Kidney (tissue), 14 donors: ENCODE results near the gene SEC31A. TPM values are rescaled to one million over a fixed set of nuclear protein-coding genes. Genes with fewer than 3 reads are reported as not detected.

Experiments used
- DNase-seq, 5 donors: peaks; one replicate each; pipeline ENCODE4 v3.0.0-alpha.2; 2013 to 2020
- FAIRE-seq: peaks from 2 replicates; lab custom pipeline; 2012; peaks lifted over from hg19 to GRCh38; lab: Jason Lieb, UNC
- H3K27ac ChIP-seq, 2 donors: one replicate each; pipeline ENCODE4 v1.7.0; 2013; ENCODE audit warnings: low read depth in 2 of 2, low read length in 2 of 2, inconsistent platforms in 1 of 2
- H3K27me3 ChIP-seq: one replicate; pipeline ENCODE4 v1.7.1; 2013; ENCODE audit warnings: low read length, inconsistent platforms; ENCODE audit not compliant: control insufficient read depth, insufficient read depth
- H3K36me3 ChIP-seq, 3 donors: one replicate each; pipeline versions ENCODE4 v1.7.0 to v1.7.1; 2013; ENCODE audit warnings: low read length in 3 of 3, control low read depth in 1 of 3, inconsistent platforms in 1 of 3; ENCODE audit not compliant: insufficient read depth in 3 of 3, control insufficient read depth in 2 of 3
- H3K4me1 ChIP-seq, 3 donors: one replicate each; pipeline versions ENCODE4 v1.7.0 to v1.7.1; 2013; ENCODE audit warnings: low read length in 3 of 3, inconsistent platforms in 1 of 3, low read depth in 1 of 3; ENCODE audit not compliant: control insufficient read depth in 2 of 3, insufficient read depth in 2 of 3
- H3K4me3 ChIP-seq, 3 donors: one replicate each; pipeline versions ENCODE4 v1.7.0 to v1.8.1; 2013; ENCODE audit warnings: low read length in 3 of 3, control low read depth in 1 of 3, inconsistent platforms in 1 of 3
- H3K9ac ChIP-seq, 3 donors: one replicate each; pipeline versions ENCODE4 v1.7.0 to v1.7.1; 2013; ENCODE audit warnings: low read length in 3 of 3, control low read depth in 1 of 3, inconsistent platforms in 1 of 3
- H3K9me3 ChIP-seq, 3 donors: one replicate each; pipeline versions ENCODE4 v1.7.0 to v1.7.1; 2013; ENCODE audit warnings: low read length in 3 of 3, control low read depth in 1 of 3, inconsistent platforms in 1 of 3; ENCODE audit not compliant: control insufficient read depth in 2 of 3, insufficient read depth in 1 of 3
- CTCF ChIP-seq: IDR thresholded peaks from 3 replicates; pipeline ENCODE4 v1.5.1; 2012; ENCODE audit warnings: mild to moderate bottlenecking, moderate library complexity, borderline replicate concordance; ENCODE audit not compliant: insufficient read depth; ENCODE audit errors: extremely low read depth
- intact Hi-C: fragments of 100-400 bp; cut with DNase I; formaldehyde crosslinking; loops from one replicate; pipeline ENCODE4 v1.11.1; 2022
- polyA plus RNA-seq: library from polyadenylated mRNA; stranded (reverse); fragments of 350-450 nt; fragmentation: Illumina TruSeq; extraction: RNeasy Lipid Tissue Mini Kit (QIAGEN cat#74804); gene quantifications from one replicate; pipeline ENCODE4 v1.2.3, GENCODE V29; 2014; ENCODE audit warnings: low read depth, low replicate concordance; ENCODE audit not compliant: insufficient read depth
- total RNA-seq: library from RNA; stranded (reverse); fragmentation: NEBNext Ultra II Directional; extraction: Animal tissue kit (Norgen Biotek cat#: 25700); gene quantifications from one replicate; pipeline ENCODE4 v1.2.1, GENCODE V29; 2021
- donor health status: control.
- donor health status: control.
- donor health status: control.
- donor health status: control.
- donor health status: control.
- donor health status: DM: yes; HTN: yes; CAD: no.
- donor health status: Normal renal cell carcinoma (clear cell type).

Gene SEC31A
- total and polyA plus RNA-seq, 2 donors from 2014 or later: 104 to 204 TPM

- no peak overlapping the region for H3K27ac ChIP-seq
- DNase-seq: peak in 1 of 5 donors; percentile 1
- H3K27me3 ChIP-seq: no peaks in the 10 kb centered on the region
- no peaks in the 10 kb centered on the region for H3K9me3 ChIP-seq
- peaks cover 8 to 57% (median 42%) of the 10 kb centered on the region in 3 donors for H3K36me3 ChIP-seq
- intact Hi-C loops: no loop called here
- H3K9ac ChIP-seq: no peak overlapping the region
- no peaks in the 10 kb centered on the region for H3K4me1 ChIP-seq
- FAIRE-seq: no peak
- no peak for TF ChIP-seq CTCF
- no peak overlapping the region for H3K4me3 ChIP-seq
Measured at GRCh38 chr4:82852751-82853285, 38.1 kb downstream of the SEC31A start.

GRCh38 chr4:82851885-82852750, 38.8 kb downstream of the SEC31A start:
- H3K27ac ChIP-seq: no peak overlapping the region
- DNase-seq (peak in 1 of 5 donors; percentile 36), FAIRE-seq (no peak)
- no peak overlapping the region for H3K4me3 ChIP-seq
- TF ChIP-seq CTCF: peak; percentile 35
- H3K4me1 ChIP-seq: no peaks in the 10 kb centered on the region
- H3K36me3 ChIP-seq: peaks cover 9 to 58% (median 44%) of the 10 kb centered on the region in 3 donors
- no peaks in the 10 kb centered on the region for H3K9me3 ChIP-seq
- intact Hi-C loops: no loop called here
- no peak overlapping the region for H3K9ac ChIP-seq
- H3K27me3 ChIP-seq: no peaks in the 10 kb centered on the region

GRCh38 chr4:82851318-82851717, 39.6 kb downstream of the SEC31A start:
- no peak for FAIRE-seq
- Histone ChIP-seq H3K9ac (no peak overlapping the region), H3K27me3 (no peaks in the 10 kb centered on the region), H3K36me3 (peaks cover 8 to 58% (median 45%) of the 10 kb centered on the region in 3 donors), H3K4me1 (no peaks in the 10 kb centered on the region), H3K4me3 (no peak overlapping the region), H3K27ac (no peak overlapping the region), H3K9me3 (no peaks in the 10 kb centered on the region)
- intact Hi-C loops: no loop called here
- DNase-seq: no peak
- TF ChIP-seq CTCF: no peak
